Fibroblast of pulmonary artery (primary cell): ENCODE data around the gene HEMK1.

ENCODE experiments used
- DNase-seq: peaks from one replicate; pipeline ENCODE4 v3.0.0-alpha.2; 2010; ENCODE audit warnings: low read depth
- H3K4me3 ChIP-seq: replicated peaks from 2 replicates; pipeline ENCODE4 v1.5.1; 2011; ENCODE audit warnings: low read depth, mild to moderate bottlenecking, control low read depth, low read length, moderate library complexity
- TF ChIP-seq, protein P1 (sequence below): IDR thresholded peaks from 2 replicates; pipeline ENCODE4 v1.5.1; 2011; ENCODE audit warnings: mild to moderate bottlenecking, control low read depth, low read length, inconsistent platforms; ENCODE audit errors: missing control alignments

HEMK1 gene

GRCh38 chr3:50567386-50568167 lies 1.7 kb upstream of the HEMK1 start, which contains the start of gene C3orf18:
Gene C3orf18, minus strand, starts transcription at chr3:50567747. Its CDS starts 2,048 bp downstream, at chr3:50565699.
- DNase-seq = peak; percentile 89
- H3K4me3 ChIP-seq = peak within 1 kb of the TSS; percentile 98
- TF ChIP-seq, protein P1, sequence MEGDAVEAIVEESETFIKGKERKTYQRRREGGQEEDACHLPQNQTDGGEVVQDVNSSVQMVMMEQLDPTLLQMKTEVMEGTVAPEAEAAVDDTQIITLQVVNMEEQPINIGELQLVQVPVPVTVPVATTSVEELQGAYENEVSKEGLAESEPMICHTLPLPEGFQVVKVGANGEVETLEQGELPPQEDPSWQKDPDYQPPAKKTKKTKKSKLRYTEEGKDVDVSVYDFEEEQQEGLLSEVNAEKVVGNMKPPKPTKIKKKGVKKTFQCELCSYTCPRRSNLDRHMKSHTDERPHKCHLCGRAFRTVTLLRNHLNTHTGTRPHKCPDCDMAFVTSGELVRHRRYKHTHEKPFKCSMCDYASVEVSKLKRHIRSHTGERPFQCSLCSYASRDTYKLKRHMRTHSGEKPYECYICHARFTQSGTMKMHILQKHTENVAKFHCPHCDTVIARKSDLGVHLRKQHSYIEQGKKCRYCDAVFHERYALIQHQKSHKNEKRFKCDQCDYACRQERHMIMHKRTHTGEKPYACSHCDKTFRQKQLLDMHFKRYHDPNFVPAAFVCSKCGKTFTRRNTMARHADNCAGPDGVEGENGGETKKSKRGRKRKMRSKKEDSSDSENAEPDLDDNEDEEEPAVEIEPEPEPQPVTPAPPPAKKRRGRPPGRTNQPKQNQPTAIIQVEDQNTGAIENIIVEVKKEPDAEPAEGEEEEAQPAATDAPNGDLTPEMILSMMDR = no peak

- H3K4me3 ChIP-seq = peak overlapping the region; percentile 98
- TF ChIP-seq, protein P1 = no peak
- DNase-seq = no peak
Observed at GRCh38 chr3:50570508-50571279, 1.4 kb downstream of the HEMK1 start.

DNA sequence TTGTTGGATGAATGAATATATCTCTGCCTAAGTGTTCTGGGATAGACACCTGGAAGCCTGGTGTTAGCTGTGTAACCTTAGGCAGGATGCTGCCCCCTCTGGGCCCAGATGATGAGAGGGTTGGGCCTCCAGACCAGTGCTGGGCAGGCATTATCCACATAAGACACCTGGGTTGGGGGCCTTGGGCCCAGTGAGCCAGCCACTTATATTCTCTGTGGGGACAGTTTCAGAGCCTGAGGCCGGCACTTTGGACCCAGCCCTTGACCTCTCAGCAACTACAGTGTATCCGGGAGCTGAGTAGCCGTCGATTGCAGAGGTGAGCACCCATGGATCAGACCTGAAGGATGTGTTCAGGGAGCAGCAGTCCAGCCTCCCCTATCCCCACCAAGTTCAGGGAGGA lies 2.2 kb downstream of the HEMK1 start:
- DNase-seq = no peak
- H3K4me3 ChIP-seq = no peak overlapping the region
- TF ChIP-seq, protein P1 = no peak

DNA sequence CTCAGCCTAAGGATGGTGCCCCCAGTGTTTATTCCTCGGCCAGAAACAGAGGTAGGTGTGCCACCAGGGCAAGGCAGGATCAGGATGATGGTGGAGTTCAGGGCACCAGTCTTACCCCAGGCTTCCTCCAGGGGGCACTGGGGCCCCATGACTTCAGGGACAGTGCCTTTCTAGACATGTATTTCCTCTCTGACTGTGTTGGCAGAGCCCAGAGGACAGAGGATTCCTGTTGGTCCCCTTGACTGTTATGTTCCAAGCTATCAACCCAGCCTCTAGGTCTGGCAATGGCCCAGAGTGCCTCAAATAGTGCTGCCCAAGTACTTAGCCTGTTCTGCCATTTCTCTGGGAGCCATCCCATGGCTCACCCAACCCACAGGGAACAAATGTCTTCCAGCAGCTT lies 2.8 kb downstream of the HEMK1 start:
- TF ChIP-seq, protein P1 = peak; percentile 93
- DNase-seq = peak; percentile 76
- H3K4me3 ChIP-seq = no peak overlapping the region

DNA sequence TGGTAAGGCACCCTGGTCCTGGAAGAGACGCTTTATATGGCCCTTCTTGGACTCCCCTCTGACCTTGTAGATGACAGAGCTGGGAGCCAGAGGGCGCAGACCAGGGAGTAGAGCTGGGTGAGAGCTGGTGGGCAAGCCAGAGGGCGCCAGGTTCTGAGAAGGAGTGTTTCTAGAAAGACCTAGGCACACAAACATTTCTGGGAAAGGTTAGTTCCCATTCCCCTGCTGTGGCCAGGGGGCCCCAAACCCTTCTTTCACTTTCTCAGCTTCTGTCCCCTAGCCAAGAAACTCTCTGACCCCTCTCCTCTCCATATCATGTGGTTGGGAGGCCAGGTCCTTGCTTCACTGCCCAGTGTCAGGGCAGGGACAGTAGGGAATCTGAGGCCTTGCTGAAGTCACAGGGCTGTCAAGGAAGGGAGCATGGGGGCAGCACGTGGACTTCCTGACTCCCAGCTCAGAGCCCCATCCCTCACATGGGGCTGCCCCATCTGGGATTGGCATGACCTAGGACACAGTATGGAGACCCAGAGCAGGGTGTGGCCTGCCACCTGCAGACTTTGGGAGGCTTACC lies 3.6 kb downstream of the HEMK1 start:
- H3K4me3 ChIP-seq = no peak overlapping the region
- DNase-seq = no peak
- TF ChIP-seq, protein P1 = no peak

GRCh38 chr3:50573566-50574443 lies 4.5 kb downstream of the HEMK1 start:
- TF ChIP-seq, protein P1 = no peak
- H3K4me3 ChIP-seq = no peak overlapping the region
- DNase-seq = no peak
